ENCODE data around the gene ASH1L. TPM values are rescaled to one million over a fixed set of nuclear protein-coding genes. Genes with fewer than 3 reads are reported as not detected.

The ASH1L gene
- total RNA-seq, 4 donors from 2014 or later, result 55.6 to 81.3 (median 75.0) TPM

GRCh38 chr1:155471891-155472290 is 90.7 kb downstream of the ASH1L start:
- H3K9me3 ChIP-seq, result peaks cover 0 to 9% (median 0%) of the 10 kb centered on the region in 3 donors
- peaks cover 0 to 46% (median 5%) of the 10 kb centered on the region in 3 donors for H3K4me1 ChIP-seq
- H3K27me3 ChIP-seq, result no peaks in the 10 kb centered on the region
- peaks cover 0 to 19% of the 10 kb centered on the region in 2 donors for H3K36me3 ChIP-seq
- no peak for TF ChIP-seq CTCF (IDR thresholded peaks at IDR 0.05)
- TF ChIP-seq EP300 (IDR thresholded peaks at IDR 0.05), result no peak
- TF ChIP-seq POLR2A (IDR thresholded peaks at IDR 0.05), result no peak
- no peak for TF ChIP-seq POLR2AphosphoS5 (IDR thresholded peaks at IDR 0.05)
- H3K4me3 ChIP-seq, result no peak overlapping the region
- WGBS, 2 donors (ENCODE audit: low coverage in 1 of 2), result 93 to 100% methylated on average over 2 to 5 of the region's 5 CpGs
- H3K27ac ChIP-seq, result no peak overlapping the region
- ATAC-seq, result no peak

GRCh38 chr1:155471026-155471425 is 91.6 kb downstream of the ASH1L start:
- TF ChIP-seq POLR2AphosphoS5 (IDR thresholded peaks at IDR 0.05) (no peak), EP300 (IDR thresholded peaks at IDR 0.05) (no peak)
- WGBS, 2 donors (ENCODE audit: low coverage in 1 of 2), result 89 to 90% methylated on average over 1 to 3 of the region's 3 CpGs
- no peak for ATAC-seq

GRCh38 chr1:155466996-155467395 is 95.6 kb downstream of the ASH1L start:
- Histone ChIP-seq H3K4me1 (peaks cover 0 to 22% (median 5%) of the 10 kb centered on the region in 3 donors), H3K27me3 (no peaks in the 10 kb centered on the region), H3K9me3 (peaks cover 0 to 9% (median 0%) of the 10 kb centered on the region in 3 donors), H3K4me3 (no peak overlapping the region), H3K27ac (no peak overlapping the region), H3K36me3 (peaks cover 0 to 12% of the 10 kb centered on the region in 2 donors)
- TF ChIP-seq POLR2AphosphoS5 (IDR thresholded peaks at IDR 0.05) (peak; percentile 22), POLR2A (IDR thresholded peaks at IDR 0.05) (no peak)
- ATAC-seq, result peak; percentile 43

More at GRCh38 chr1:155471026-155471425, 91.6 kb downstream of the ASH1L start:
- H3K9me3 ChIP-seq, result peaks cover 0 to 9% (median 0%) of the 10 kb centered on the region in 3 donors
- peaks cover 0 to 51% (median 5%) of the 10 kb centered on the region in 3 donors for H3K4me1 ChIP-seq
- no peaks in the 10 kb centered on the region for H3K27me3 ChIP-seq
- H3K36me3 ChIP-seq, result peaks cover 0 to 17% of the 10 kb centered on the region in 2 donors
- H3K27ac ChIP-seq, result no peak overlapping the region
- no peak overlapping the region for H3K4me3 ChIP-seq

- peaks cover 0 to 5% (median 0%) of the 10 kb centered on the region in 3 donors for H3K9me3 ChIP-seq
- no peak overlapping the region for H3K27ac ChIP-seq
- 93 to 100% methylated on average over 1 of the region's 1 CpG for WGBS, 2 donors (ENCODE audit: low coverage in 1 of 2)
- peaks cover 0 to 12% of the 10 kb centered on the region in 2 donors for H3K36me3 ChIP-seq
- H3K4me1 ChIP-seq, result peaks cover 0 to 22% (median 5%) of the 10 kb centered on the region in 3 donors
- no peaks in the 10 kb centered on the region for H3K27me3 ChIP-seq
- no peak for ATAC-seq
- H3K4me3 ChIP-seq, result no peak overlapping the region
- TF ChIP-seq CTCF (IDR thresholded peaks at IDR 0.05) (no peak), EP300 (IDR thresholded peaks at IDR 0.05) (no peak), POLR2AphosphoS5 (IDR thresholded peaks at IDR 0.05) (no peak), POLR2A (IDR thresholded peaks at IDR 0.05) (no peak)
These were observed 96.0 kb downstream of the ASH1L start for GRCh38 chr1:155466617-155466972.

GRCh38 chr1:155463865-155464650 is 98.5 kb downstream of the ASH1L start:
- Histone ChIP-seq H3K9me3 (no peaks in the 10 kb centered on the region), H3K4me1 (peaks cover 0 to 22% (median 5%) of the 10 kb centered on the region in 3 donors), H3K27ac (no peak overlapping the region), H3K27me3 (no peaks in the 10 kb centered on the region), H3K36me3 (peaks cover 0 to 16% of the 10 kb centered on the region in 2 donors), H3K4me3 (no peak overlapping the region)
- WGBS, 2 donors (ENCODE audit: low coverage in 1 of 2), result 73% methylated on average over 5 of the region's 5 CpGs
- no peak for TF ChIP-seq EP300 (IDR thresholded peaks at IDR 0.05)
- no peak for TF ChIP-seq CTCF (IDR thresholded peaks at IDR 0.05)
- no peak for TF ChIP-seq POLR2AphosphoS5 (IDR thresholded peaks at IDR 0.05)
- peak; percentile 39 for ATAC-seq

GRCh38 chr1:155458111-155458510 is 104.5 kb downstream of the ASH1L start:
- 86 to 93% methylated on average over 2 to 3 of the region's 4 CpGs for WGBS, 2 donors (ENCODE audit: low coverage in 1 of 2)
- no peaks in the 10 kb centered on the region for H3K9me3 ChIP-seq
- ATAC-seq, result no peak
- H3K4me1 ChIP-seq, result peaks cover 0 to 18% (median 0%) of the 10 kb centered on the region in 3 donors
- H3K36me3 ChIP-seq, result peaks cover 0 to 41% of the 10 kb centered on the region in 2 donors
- no peak overlapping the region for H3K4me3 ChIP-seq
- TF ChIP-seq CTCF (IDR thresholded peaks at IDR 0.05) (no peak), EP300 (IDR thresholded peaks at IDR 0.05) (no peak), POLR2AphosphoS5 (IDR thresholded peaks at IDR 0.05) (no peak), POLR2A (IDR thresholded peaks at IDR 0.05) (no peak)
- no peaks in the 10 kb centered on the region for H3K27me3 ChIP-seq
- H3K27ac ChIP-seq, result no peak overlapping the region
